Measurements from ENCODE around the gene COL5A3.
"Not testable (repeated sequence)": the region's sequence is repeated elsewhere in the genome, so short reads cannot be mapped to it uniquely, and the experiment has no call there.

Gene COL5A3

DNA sequence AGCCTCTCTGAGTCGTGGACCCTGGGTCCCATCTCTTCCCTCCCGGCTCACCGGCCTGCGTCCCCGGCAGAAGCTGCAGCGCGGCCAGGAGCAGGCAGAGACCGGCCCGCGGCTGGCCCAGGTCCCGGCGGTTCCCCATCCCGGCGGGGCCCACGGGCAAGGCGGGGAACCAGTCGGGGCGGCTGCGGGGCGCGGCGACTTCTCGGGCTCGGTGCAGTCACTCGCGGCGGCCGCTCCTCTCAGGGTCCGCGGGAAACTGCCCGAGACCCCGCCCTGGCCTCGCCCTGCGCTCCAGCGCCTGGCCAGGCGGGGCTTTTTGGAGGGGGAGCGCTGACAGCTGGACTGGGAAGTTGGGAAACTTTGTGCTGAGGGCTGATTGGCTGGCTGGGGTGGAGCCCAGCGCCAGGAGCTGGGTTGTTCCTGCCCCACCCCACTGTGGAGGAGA is at the start of gene COL5A3:
TSS of gene COL5A3 (minus strand) at position 258 of the 445 bp plus-strand sequence. CDS start at position 139, 119 bp downstream.
- peak; percentile 29 for DNase-seq (ENCODE audit: low read depth, low spot score)

GRCh38 chr19:10052602-10053360 is 42.5 kb upstream of the COL5A3 start:
- no peak for DNase-seq (ENCODE audit: low read depth, low spot score)

DNA sequence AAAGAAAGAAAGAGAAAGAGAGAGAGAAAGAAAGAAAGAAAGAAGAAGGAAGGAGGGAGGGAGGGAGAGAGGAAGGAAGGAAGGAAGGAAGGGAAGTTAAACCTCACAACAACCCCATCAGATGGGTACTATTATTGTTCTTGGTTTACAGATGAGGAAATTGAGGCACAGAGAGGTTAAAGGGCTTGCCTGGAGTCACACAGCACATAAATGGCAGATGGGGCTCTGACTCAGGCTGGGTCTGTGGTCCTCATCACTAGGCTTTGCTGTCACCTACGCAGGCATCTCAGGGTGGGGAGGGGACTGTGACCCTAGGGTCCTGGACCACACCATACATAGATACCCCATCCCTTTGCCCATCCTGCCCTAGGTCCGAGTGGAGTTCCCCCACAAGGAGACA is 39.3 kb upstream of the COL5A3 start:
- DNase-seq (ENCODE audit: low read depth, low spot score) = no peak

DNA sequence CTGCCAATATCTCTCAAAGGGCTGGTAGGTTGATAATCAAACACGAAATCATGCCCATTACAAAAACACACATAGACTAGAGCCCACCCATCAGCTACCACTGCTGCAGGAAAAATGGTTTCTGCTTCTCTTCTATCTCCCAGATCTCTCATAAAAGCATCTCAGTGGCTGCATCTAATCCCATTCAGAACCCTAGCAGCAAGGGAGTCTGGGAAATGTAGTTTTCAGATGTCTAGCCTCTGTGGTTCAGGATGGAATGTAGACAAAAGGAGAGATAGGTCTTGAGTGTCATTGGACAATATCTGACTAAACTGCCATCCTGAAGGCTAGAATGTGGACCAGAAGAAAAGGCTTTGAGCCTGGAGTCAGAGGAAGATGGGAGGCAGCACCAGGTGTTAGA is 35.1 kb upstream of the COL5A3 start:
- DNase-seq (ENCODE audit: low read depth, low spot score) = no peak

DNA sequence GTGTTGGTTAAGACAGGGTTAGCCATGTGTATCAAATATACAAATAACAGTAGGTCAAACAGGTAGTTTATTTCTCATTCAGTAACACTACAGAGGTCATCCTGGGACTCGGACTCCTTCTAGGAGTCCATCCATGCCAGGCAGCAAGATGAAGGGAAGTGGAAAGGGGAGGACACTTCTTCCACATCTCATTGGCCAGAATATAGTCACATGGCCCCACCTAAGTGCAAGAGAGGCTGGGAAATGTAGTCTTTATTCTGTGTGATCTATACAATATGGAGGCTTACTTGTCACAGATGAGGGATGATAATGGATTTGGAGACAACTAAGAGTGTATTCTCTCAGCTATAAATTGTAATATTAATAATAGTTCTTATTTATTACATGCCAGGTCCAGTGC is 34.1 kb upstream of the COL5A3 start:
- no peak for DNase-seq (ENCODE audit: low read depth, low spot score)

- peak; percentile 28 for DNase-seq (ENCODE audit: low read depth, low spot score)
These were observed 33.1 kb upstream of the COL5A3 start for GRCh38 chr19:10043286-10043927.

DNA sequence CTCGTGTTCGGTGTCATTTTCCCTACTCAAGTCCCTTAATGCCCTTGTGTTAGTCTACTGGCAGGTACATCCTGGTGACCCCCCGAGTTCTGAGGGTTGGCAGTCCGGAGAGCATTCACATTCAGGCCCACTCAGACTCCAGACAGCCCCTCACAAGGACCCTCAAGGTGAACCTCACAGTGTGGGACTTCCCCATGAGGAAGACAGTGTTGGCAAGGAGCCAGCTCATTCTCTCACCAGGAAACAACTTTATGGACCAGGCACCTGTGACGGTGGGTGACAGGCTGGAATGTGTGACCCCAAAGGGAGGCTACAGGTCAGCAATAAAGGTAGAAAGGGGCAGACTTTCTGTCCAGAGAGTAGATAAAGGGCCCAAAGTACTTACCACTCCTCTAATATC is 27.5 kb upstream of the COL5A3 start:
- no peak for DNase-seq (ENCODE audit: low read depth, low spot score)

GRCh38 chr19:10037367-10037766 is 27.1 kb upstream of the COL5A3 start:
- DNase-seq (ENCODE audit: low read depth, low spot score) = no peak

DNA sequence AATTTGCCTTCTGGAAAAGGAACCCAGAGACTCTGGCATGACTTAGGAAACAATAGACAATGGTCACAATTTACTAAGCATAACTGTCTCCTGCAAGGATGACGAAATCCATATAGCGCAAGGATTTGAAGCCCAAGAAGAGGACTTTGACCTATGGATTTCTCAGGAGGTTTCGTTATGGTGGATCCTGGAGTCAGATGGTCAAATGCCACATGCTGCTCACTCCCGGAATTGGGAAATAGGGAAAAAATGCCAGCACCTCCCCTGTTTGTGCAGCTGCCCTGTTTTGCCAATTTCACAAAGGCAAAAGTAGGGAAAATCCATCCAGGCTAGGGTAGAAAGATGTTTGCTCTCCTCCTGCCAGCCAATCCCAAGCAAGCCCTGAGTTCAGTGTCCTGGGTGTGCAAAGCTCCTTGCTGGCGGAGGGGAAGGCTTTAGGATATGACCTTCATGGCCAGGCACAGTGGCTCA is 26.3 kb upstream of the COL5A3 start:
- no peak for DNase-seq (ENCODE audit: low read depth, low spot score)

GRCh38 chr19:10033614-10034013 is 23.3 kb upstream of the COL5A3 start:
- no peak for DNase-seq (ENCODE audit: low read depth, low spot score)

GRCh38 chr19:10027158-10027997 is 17.1 kb upstream of the COL5A3 start:
- peak; percentile 98 for DNase-seq (ENCODE audit: low read depth, low spot score)

DNA sequence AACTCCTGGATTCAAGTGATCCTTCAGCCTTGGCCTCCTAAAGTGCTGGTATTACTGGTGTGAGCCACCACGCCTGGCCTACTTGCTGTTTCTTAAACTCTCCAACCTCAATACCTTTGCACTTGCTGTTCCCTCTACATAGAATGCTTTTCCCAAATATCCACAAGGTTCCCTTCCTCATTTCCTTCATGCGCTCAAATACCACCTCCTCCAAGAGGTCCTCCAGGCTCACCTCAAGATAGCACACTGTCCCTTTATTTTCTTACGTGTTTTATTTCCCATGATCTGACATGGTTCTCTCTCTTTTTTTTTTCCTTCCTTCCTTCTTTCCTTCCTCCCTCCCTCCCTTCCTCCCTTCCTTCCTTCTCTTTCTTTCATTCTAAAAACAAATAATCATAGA is 16.4 kb upstream of the COL5A3 start:
- no peak for DNase-seq (ENCODE audit: low read depth, low spot score)

GRCh38 chr19:10023096-10023495 is 12.8 kb upstream of the COL5A3 start:
- DNase-seq (ENCODE audit: low read depth, low spot score) = not testable (repeated sequence)

- DNase-seq (ENCODE audit: low read depth, low spot score) = no peak
These were observed 11.6 kb upstream of the COL5A3 start for GRCh38 chr19:10021863-10022262.

DNA sequence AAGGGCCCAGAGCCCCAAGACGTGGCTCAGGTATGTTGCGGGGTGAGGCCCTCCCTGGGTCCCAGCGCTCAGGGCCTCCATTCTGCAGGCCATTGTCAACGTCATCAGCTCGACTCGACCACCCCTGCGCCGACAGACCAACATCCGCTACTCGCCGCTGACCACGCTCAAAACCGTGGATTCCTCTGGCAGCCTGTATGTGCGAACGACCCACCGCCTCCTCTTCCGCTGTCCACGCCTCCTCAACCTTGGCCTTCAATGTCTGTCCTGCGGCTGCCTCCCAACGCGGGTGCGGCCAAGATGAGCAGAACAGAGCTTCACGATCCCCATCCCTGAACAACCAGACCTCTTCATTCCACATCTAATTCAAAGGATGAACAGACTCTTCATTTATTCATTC is 11.1 kb upstream of the COL5A3 start:
- no peak for DNase-seq (ENCODE audit: low read depth, low spot score)

GRCh38 chr19:10020851-10021250 is 10.5 kb upstream of the COL5A3 start:
- no peak for DNase-seq (ENCODE audit: low read depth, low spot score)

DNA sequence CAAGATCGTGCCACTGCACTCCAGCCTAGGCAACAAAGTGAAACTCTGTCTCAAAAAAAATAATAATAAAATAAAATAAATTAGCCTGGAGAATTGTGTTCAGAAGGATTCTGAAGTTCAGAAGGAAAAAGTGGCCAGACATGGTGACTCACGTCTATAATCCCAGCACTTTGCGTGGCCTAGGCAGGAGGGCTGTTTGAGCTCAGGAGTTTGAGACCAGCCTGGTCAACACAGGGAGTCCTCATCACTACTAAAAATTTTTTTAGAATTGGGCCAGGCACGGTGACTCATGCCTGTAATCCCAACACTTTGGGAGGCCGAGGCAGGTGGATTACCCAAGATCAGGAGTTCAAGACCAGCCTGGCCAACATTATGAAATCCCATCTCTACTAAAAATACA is 8.9 kb upstream of the COL5A3 start:
- DNase-seq (ENCODE audit: low read depth, low spot score) = no peak

GRCh38 chr19:10018786-10019185 is 8.5 kb upstream of the COL5A3 start:
- no peak for DNase-seq (ENCODE audit: low read depth, low spot score)

DNA sequence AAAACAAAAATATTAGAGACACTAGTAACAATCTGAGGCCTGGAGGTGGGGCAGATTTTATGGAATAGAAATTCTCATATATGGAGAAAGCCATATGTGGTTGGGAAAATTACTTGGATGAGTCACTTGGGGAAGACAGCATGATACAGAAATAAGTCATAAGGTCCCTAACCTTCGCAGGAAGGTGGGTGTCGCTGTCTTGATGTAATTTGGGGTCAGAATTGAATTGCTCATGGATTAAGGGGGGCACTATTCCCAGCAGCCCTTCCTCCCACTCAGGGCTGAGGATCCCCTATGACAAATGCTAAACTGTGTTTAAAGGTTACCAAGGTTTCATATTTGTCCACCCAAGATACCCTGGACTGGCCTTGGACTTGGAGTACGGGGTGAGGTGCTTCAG is 8.0 kb upstream of the COL5A3 start:
- no peak for DNase-seq (ENCODE audit: low read depth, low spot score)

- DNase-seq (ENCODE audit: low read depth, low spot score) = no peak
These were observed 3.7 kb upstream of the COL5A3 start for GRCh38 chr19:10013834-10014618.

GRCh38 chr19:10013316-10013715 is 3.0 kb upstream of the COL5A3 start, which contains the start of gene RDH8:
Gene RDH8 (plus strand): TSS chr19:10013483. CDS start chr19:10013498, 15 bp downstream.
- DNase-seq (ENCODE audit: low read depth, low spot score) = no peak
